ENCODE data around the gene NACC1. TPM values are rescaled to one million over a fixed set of nuclear protein-coding genes. Genes with fewer than 3 reads are reported as not detected.

NACC1 gene
- total RNA-seq, 1 experiment from 2014 or later = 126 TPM

DNA sequence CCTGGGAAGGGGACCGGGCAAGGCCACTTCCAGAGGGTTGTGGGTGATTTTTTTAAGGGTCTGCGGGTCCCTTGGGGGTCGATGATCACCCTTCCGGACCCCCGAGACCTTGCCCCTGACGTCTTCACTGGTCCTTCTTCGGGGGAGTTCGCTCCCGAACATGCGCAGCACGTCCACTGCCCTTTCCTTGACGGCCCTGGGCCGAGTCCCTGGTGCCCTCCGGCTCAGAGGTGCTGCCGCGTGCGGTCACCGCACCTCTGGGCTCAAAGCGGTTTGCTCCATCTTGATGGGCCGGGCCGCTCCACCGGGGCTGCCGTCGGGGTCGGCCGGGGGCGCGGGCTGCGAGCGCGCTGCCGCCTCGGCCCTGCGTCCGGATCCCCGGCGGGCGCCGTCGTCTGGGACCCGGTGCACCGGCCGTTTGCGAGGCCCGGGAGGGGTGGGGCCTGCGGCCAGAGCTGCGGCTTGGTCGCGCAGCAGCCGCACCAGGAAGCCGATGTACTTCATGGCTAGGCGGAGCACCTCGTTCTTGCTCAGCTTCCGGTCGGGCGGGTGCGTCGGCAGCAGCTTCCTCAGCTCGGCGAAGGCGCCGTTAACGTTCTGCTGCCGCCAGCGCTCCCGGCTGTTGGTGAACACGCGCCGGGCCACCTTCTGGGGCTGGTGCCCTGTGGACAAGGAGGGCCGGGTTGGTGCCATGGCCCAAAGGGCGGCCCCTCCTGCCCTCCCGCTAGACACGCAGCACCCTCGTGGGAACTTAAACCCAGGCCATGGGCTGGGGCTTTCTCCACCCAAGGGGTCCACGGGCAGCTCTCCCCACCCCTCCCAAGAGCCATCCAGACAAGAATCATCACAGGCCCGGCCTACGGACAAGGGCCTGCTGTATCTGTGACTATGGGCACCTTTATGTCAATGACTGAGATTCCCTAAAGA is 18.7 kb upstream of the NACC1 start:
- intact Hi-C loops (cut with micrococcal nuclease; ENCODE audit: unreplicated experiment) = no loop called here
- no peaks in the 10 kb centered on the region for H3K36me3 ChIP-seq (ENCODE audit: insufficient read depth, low read length, poor library complexity, severe bottlenecking)
- no peak overlapping the region for H3K4me3 ChIP-seq (ENCODE audit: low read depth, low read length, poor library complexity, severe bottlenecking)
- ChIA-PET CTCF (no interaction called here), POLR2A (ENCODE audit: low non-redundant PET) (no interaction called here)
- peaks cover 14% of the 10 kb centered on the region for H3K4me1 ChIP-seq (ENCODE audit: insufficient read depth, low read length, poor library complexity, severe bottlenecking)
- no TSS peak for BruUV-seq (replicated peaks)
- H3K27ac ChIP-seq (ENCODE audit: low read depth, low read length, poor library complexity, severe bottlenecking) = no peak overlapping the region
- no peak for TF ChIP-seq CTCF (conservative IDR thresholded peaks at IDR 0.05; ENCODE audit: low read depth, low read length)
- TF ChIP-seq EZH2 (IDR thresholded peaks at IDR 0.05; ENCODE audit: borderline replicate concordance, low read depth, low read length, poor library complexity, severe bottlenecking) = no peak
- H3K27me3 ChIP-seq (replicated peaks; ENCODE audit: insufficient read depth, low read depth, low read length, poor library complexity) = no peaks in the 10 kb centered on the region
- no peak for DNase-seq (ENCODE audit: low spot score)
- H3K9me3 ChIP-seq (ENCODE audit: low read depth, low read length, poor library complexity, severe bottlenecking) = no peaks in the 10 kb centered on the region

DNA sequence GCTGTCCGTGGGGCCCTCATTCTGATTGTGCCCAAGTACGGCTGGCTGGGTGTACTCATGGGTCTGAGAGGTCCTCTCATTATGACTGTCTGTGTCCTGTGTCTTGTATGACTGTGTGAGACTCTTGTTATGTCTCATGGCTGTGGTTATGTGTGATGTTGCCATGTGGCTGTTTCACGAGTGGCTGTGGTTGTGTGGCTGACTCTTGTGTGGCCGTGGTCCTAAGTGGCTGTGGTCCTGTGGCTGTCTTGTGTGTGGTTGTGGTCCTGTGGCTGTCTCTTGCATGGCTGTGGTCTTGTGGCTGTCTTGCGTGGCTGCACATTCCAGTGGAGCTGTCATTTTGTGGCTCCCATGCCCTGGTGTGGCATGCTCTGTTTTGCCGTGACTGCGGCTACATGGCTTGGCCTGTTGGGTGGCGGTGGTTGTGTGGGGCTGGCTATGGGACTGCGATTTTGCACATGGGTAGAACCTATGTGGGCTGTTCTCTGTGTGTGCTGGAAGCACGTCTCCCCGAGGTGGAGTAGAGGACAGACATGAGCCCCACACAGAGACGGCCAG is 18.0 kb upstream of the NACC1 start:
- CTCF ChIA-PET = no interaction called here
- POLR2A ChIA-PET (ENCODE audit: low non-redundant PET) = no interaction called here
- intact Hi-C loops (cut with micrococcal nuclease; ENCODE audit: unreplicated experiment) = no loop called here
- peaks cover 13% of the 10 kb centered on the region for H3K4me1 ChIP-seq (ENCODE audit: insufficient read depth, low read length, poor library complexity, severe bottlenecking)
- no peaks in the 10 kb centered on the region for H3K36me3 ChIP-seq (ENCODE audit: insufficient read depth, low read length, poor library complexity, severe bottlenecking)
- H3K27me3 ChIP-seq (replicated peaks; ENCODE audit: insufficient read depth, low read depth, low read length, poor library complexity) = no peaks in the 10 kb centered on the region
- H3K27ac ChIP-seq (ENCODE audit: low read depth, low read length, poor library complexity, severe bottlenecking) = no peak overlapping the region
- no peaks in the 10 kb centered on the region for H3K9me3 ChIP-seq (ENCODE audit: low read depth, low read length, poor library complexity, severe bottlenecking)
- TF ChIP-seq CTCF (conservative IDR thresholded peaks at IDR 0.05; ENCODE audit: low read depth, low read length) (no peak), EZH2 (IDR thresholded peaks at IDR 0.05; ENCODE audit: borderline replicate concordance, low read depth, low read length, poor library complexity, severe bottlenecking) (no peak)
- no TSS peak for BruUV-seq (replicated peaks)
- H3K4me3 ChIP-seq (ENCODE audit: low read depth, low read length, poor library complexity, severe bottlenecking) = no peak overlapping the region
- DNase-seq (ENCODE audit: low spot score) = no peak

GRCh38 chr19:13100841-13101589 is 17.0 kb upstream of the NACC1 start:
- Histone ChIP-seq H3K27me3 (replicated peaks; ENCODE audit: insufficient read depth, low read depth, low read length, poor library complexity) (no peaks in the 10 kb centered on the region), H3K27ac (ENCODE audit: low read depth, low read length, poor library complexity, severe bottlenecking) (no peak overlapping the region), H3K9me3 (ENCODE audit: low read depth, low read length, poor library complexity, severe bottlenecking) (no peaks in the 10 kb centered on the region), H3K36me3 (ENCODE audit: insufficient read depth, low read length, poor library complexity, severe bottlenecking) (no peaks in the 10 kb centered on the region), H3K4me1 (ENCODE audit: insufficient read depth, low read length, poor library complexity, severe bottlenecking) (peaks cover 6% of the 10 kb centered on the region), H3K4me3 (ENCODE audit: low read depth, low read length, poor library complexity, severe bottlenecking) (no peak overlapping the region)
- intact Hi-C loops (cut with micrococcal nuclease; ENCODE audit: unreplicated experiment) = no loop called here
- no peak for DNase-seq (ENCODE audit: low spot score)
- no peak for TF ChIP-seq EZH2 (IDR thresholded peaks at IDR 0.05; ENCODE audit: borderline replicate concordance, low read depth, low read length, poor library complexity, severe bottlenecking)
- peak; percentile 38 for TF ChIP-seq CTCF (conservative IDR thresholded peaks at IDR 0.05; ENCODE audit: low read depth, low read length)
- POLR2A ChIA-PET (ENCODE audit: low non-redundant PET) = interaction anchor here (0.6 kb wide), 1 partner anchor 127 kb away, joined by 4 read pairs; no protein-coding TSS in a partner anchor
- no TSS peak for BruUV-seq (replicated peaks)
- CTCF ChIA-PET = interaction anchor here (0.6 kb wide), 1 partner anchor 40 kb away, joined by 3 read pairs; no protein-coding TSS in a partner anchor

All from A673 (cell line).